ENCODE data around the gene GTF3A. TPM values are rescaled to one million over a fixed set of nuclear protein-coding genes. Genes with fewer than 3 reads are reported as not detected.

The GTF3A gene
- total RNA-seq, 1 donor from 2014 or later: 119 TPM

DNA sequence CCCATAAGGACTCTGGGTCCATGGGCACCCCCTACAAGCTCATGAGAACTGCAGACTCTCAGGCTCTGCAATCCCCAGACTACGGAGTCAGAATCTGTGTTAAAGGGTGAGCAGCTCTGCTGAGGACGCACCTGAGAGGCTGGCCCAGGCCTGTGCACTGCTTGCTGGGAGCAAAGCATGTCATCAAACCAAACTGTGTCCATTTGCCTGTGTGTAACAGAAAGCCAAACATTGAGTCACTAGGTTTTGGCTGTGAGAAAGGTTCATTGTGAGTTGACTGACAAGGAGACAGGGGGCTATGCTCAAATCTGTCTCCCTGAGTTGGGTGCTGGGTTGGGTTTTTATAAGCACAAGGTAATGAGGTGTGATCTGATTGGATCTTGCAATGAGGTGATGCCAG, 48.0 kb downstream of the GTF3A start:
- CTCF ChIA-PET: no interaction called here
- ATAC-seq (ENCODE audit: low read depth) (no peak), DNase-seq (no peak)
- TF ChIP-seq, protein P1, sequence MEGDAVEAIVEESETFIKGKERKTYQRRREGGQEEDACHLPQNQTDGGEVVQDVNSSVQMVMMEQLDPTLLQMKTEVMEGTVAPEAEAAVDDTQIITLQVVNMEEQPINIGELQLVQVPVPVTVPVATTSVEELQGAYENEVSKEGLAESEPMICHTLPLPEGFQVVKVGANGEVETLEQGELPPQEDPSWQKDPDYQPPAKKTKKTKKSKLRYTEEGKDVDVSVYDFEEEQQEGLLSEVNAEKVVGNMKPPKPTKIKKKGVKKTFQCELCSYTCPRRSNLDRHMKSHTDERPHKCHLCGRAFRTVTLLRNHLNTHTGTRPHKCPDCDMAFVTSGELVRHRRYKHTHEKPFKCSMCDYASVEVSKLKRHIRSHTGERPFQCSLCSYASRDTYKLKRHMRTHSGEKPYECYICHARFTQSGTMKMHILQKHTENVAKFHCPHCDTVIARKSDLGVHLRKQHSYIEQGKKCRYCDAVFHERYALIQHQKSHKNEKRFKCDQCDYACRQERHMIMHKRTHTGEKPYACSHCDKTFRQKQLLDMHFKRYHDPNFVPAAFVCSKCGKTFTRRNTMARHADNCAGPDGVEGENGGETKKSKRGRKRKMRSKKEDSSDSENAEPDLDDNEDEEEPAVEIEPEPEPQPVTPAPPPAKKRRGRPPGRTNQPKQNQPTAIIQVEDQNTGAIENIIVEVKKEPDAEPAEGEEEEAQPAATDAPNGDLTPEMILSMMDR (IDR thresholded peaks at IDR 0.05): no peak
- POLR2A ChIA-PET: interaction anchor here (0.8 kb wide), 1 partner anchor 17 kb away, joined by 4 read pairs; no protein-coding TSS in a partner anchor
- no peak overlapping the region for H3K27ac Mint-ChIP-seq
- no peak overlapping the region for H3K4me3 Mint-ChIP-seq
- H3K9me3 Mint-ChIP-seq: no peaks in the 10 kb centered on the region
- no peaks in the 10 kb centered on the region for H3K27me3 Mint-ChIP-seq
- peaks cover 9% of the 10 kb centered on the region for H3K4me1 Mint-ChIP-seq
- H3K36me3 Mint-ChIP-seq (ENCODE audit: low read depth): no peaks in the 10 kb centered on the region
- intact Hi-C loops (cut with micrococcal nuclease): no loop called here

DNA sequence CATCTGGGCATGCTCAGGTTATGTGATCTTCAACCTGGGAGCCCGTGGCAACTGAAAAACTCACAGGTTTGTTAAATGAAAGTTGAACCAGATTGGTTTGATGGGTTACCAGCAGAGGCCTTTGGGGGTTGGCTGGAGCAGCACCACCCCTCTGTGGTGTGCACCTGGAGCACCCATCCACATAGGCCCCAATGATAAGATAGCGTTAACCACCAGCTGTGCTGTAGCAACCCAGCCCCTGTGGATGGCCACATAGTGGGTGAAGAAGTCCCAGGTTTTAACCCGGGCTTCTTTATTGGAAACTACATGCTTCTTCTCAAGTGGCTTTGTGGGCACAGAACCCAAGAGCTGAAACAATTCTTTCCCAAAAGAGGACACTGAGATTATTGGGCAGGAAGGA, 48.5 kb downstream of the GTF3A start:
- Mint-ChIP-seq H3K36me3 (ENCODE audit: low read depth) (no peaks in the 10 kb centered on the region), H3K4me3 (no peak overlapping the region), H3K4me1 (peaks cover 14% of the 10 kb centered on the region), H3K27ac (no peak overlapping the region), H3K9me3 (no peaks in the 10 kb centered on the region), H3K27me3 (no peaks in the 10 kb centered on the region)
- ATAC-seq (ENCODE audit: low read depth) (no peak), DNase-seq (no peak)
- intact Hi-C loops (cut with micrococcal nuclease): no loop called here
- POLR2A ChIA-PET: interaction anchor here (0.8 kb wide), 1 partner anchor 17 kb away, joined by 4 read pairs; no protein-coding TSS in a partner anchor
- CTCF ChIA-PET: no interaction called here
- TF ChIP-seq, protein P1 (IDR thresholded peaks at IDR 0.05): no peak

DNA sequence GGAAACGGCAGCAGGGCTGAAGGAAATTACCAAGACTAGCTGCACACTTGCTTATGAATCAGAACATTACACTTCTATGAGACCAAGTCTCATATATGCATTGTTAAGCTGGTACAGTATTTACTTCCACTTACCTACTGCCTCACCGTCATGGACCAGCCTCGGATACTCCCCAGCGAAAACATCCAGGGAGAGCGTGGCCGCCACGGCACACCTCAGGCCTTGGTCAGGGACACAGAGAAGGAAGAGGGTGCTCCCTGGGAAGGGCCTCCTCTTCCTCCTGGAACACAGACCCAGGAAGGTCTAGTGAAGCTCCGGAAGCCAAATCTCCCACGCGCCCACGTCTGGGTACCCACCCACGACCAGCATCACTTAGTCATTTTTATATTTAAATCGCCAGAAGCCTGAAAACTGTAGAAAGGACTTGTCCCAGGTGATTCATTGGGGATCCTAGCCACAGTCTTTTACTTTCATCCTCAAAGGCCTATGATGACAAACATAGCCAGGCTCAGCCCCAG, 50.4 kb downstream of the GTF3A start:
- ChIA-PET POLR2A (interaction anchor here (1.0 to 1.2 kb wide), 2 partner anchors 9 to 25 kb away, joined by 3 to 4 read pairs; no protein-coding TSS in a partner anchor), CTCF (no interaction called here)
- no peak for ATAC-seq (ENCODE audit: low read depth)
- Mint-ChIP-seq H3K27ac (no peak overlapping the region), H3K9me3 (no peaks in the 10 kb centered on the region), H3K36me3 (ENCODE audit: low read depth) (no peaks in the 10 kb centered on the region), H3K4me1 (peaks cover 30% of the 10 kb centered on the region), H3K27me3 (no peaks in the 10 kb centered on the region), H3K4me3 (no peak overlapping the region)
- no peak for DNase-seq
- TF ChIP-seq, protein P1 (IDR thresholded peaks at IDR 0.05): no peak
- intact Hi-C loops (cut with micrococcal nuclease): no loop called here

DNA sequence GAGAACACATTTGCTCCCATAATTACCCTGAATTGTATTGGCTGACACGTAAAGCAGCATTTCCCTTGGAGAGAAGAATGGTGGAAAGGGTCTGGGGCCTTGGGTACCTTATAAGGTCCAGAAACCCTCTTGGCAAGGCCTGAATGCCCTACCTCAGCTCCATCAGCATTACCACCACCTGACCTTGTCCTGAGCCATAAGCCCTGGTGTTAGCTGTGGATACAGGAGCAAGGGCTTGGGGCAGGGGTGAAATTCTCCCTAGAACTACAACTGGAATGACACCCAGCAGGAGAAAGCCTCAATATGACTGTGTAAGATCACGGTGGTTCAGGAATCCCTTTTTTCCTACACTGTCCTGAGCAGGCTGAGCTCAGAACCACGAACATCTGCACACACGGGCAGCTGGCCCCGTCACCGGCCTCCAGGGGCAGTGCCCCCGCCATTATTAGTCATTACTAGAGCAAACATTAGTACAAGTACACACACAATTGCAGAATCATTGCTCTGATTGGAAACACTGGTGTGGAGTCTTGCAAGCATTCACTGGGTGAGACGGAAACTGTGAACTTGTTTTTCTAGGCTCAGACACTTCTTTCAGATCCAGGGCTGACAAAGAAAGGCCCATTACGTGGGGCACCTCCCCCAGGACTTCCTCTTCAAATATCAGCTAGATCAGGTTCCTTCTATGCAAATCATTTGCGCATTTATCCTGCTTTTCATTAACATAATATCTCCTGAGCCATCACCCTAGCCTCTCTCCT, 52.7 kb downstream of the GTF3A start:
- Mint-ChIP-seq H3K36me3 (ENCODE audit: low read depth) (peaks cover under 1% of the 10 kb centered on the region), H3K4me3 (peak overlapping the region; percentile 58), H3K27ac (peak overlapping the region; percentile 87), H3K9me3 (peaks cover 3% of the 10 kb centered on the region), H3K4me1 (peaks cover 51% of the 10 kb centered on the region), H3K27me3 (no peaks in the 10 kb centered on the region)
- DNase-seq (no peak), ATAC-seq (ENCODE audit: low read depth) (peak; percentile 69)
- POLR2A ChIA-PET: interaction anchor here (0.6 to 4.7 kb wide), 11 partner anchors 12 to 480 kb away, joined by 3 to 124 read pairs (median 5); partner anchors contain the start of genes GTF3A, LNX2 and MTIF3
- TF ChIP-seq, protein P1 (IDR thresholded peaks at IDR 0.05): no peak
- CTCF ChIA-PET: interaction anchor here (1.1 to 1.7 kb wide), 2 partner anchors 21 to 51 kb away, joined by 4 to 13 read pairs; no protein-coding TSS in a partner anchor
- intact Hi-C loops (cut with micrococcal nuclease): loop anchor here (1.0 kb wide), 2 partner anchors 27 to 51 kb away; partner anchors contain the start of gene MTIF3

DNA sequence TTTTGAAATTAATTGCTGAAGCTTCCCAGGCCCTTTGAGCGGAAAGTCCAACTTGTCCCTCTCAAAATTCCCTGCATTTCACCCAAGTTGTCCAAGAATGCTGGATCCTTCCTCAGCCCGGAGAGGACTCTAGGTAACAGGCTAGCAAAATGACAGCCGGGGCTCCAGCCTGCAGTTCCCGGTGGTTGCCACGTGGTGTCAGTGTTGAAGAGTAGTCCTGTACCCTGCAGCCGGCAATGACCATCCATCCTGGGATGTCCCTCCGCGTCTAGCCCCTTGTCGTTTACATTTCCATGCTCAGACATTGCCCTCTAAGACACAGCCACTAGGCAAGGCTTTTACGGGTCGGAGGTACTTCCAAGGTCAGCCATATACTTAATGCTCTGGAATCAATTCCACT, 57.3 kb downstream of the GTF3A start:
- H3K27me3 Mint-ChIP-seq: no peaks in the 10 kb centered on the region
- TF ChIP-seq, protein P1 (IDR thresholded peaks at IDR 0.05): no peak
- peak overlapping the region; percentile 95 for H3K27ac Mint-ChIP-seq
- ATAC-seq (ENCODE audit: low read depth): no peak
- no peak overlapping the region for H3K4me3 Mint-ChIP-seq
- CTCF ChIA-PET: no interaction called here
- H3K9me3 Mint-ChIP-seq: peaks cover 13% of the 10 kb centered on the region
- peaks cover 63% of the 10 kb centered on the region for H3K4me1 Mint-ChIP-seq
- H3K36me3 Mint-ChIP-seq (ENCODE audit: low read depth): peaks cover 9% of the 10 kb centered on the region
- no peak for DNase-seq
- intact Hi-C loops (cut with micrococcal nuclease): loop anchor here (2.0 kb wide), 1 partner anchor 231 kb away; the partner anchor contains the start of gene RPL21
- POLR2A ChIA-PET: interaction anchor here (1.1 to 3.5 kb wide), 3 partner anchors 31 to 56 kb away, joined by 3 to 16 read pairs (median 12); partner anchors contain the start of gene MTIF3

Data from activated B cell treated with CpG ODN at 0.5 μM for 24 hours (primary cell).